ENCODE data around the gene PTCHD4. TPM values are rescaled to one million over a fixed set of nuclear protein-coding genes. Genes with fewer than 3 reads are reported as not detected.

Gene PTCHD4
- total RNA-seq, 4 donors from 2014 or later: 1.2 to 2.6 (median 1.2) TPM; not detected in 1

- no peaks in the 10 kb centered on the region for H3K4me1 ChIP-seq
- no peak for ATAC-seq
- H3K27ac ChIP-seq: no peak overlapping the region
- TF ChIP-seq EP300 (IDR thresholded peaks at IDR 0.05) (no peak), POLR2A (IDR thresholded peaks at IDR 0.05) (no peak), POLR2AphosphoS5 (IDR thresholded peaks at IDR 0.05) (no peak), CTCF (IDR thresholded peaks at IDR 0.05) (no peak)
- 51 to 95% methylated on average over 2 to 3 of the region's 3 CpGs for WGBS, 2 donors (ENCODE audit: low coverage in 1 of 2)
- no peak overlapping the region for H3K4me3 ChIP-seq
- no peaks in the 10 kb centered on the region for H3K27me3 ChIP-seq
- H3K9me3 ChIP-seq: no peaks in the 10 kb centered on the region
- no peaks in the 10 kb centered on the region for H3K36me3 ChIP-seq
These were observed 49.6 kb downstream of the PTCHD4 start for GRCh38 chr6:48061265-48061990.
